ENCODE measurements around the gene OR2M7.
"Not testable (repeated sequence)": the region's sequence is repeated elsewhere in the genome, so short reads cannot be mapped to it uniquely, and the experiment has no call there.

The OR2M7 gene, protein sequence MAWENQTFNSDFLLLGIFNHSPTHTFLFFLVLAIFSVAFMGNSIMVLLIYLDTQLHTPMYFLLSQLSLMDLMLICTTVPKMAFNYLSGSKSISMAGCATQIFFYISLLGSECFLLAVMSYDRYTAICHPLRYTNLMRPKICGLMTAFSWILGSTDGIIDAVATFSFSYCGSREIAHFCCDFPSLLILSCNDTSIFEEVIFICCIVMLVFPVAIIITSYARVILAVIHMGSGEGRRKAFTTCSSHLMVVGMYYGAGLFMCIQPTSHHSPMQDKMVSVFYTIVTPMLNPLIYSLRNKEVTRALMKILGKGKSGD

DNA sequence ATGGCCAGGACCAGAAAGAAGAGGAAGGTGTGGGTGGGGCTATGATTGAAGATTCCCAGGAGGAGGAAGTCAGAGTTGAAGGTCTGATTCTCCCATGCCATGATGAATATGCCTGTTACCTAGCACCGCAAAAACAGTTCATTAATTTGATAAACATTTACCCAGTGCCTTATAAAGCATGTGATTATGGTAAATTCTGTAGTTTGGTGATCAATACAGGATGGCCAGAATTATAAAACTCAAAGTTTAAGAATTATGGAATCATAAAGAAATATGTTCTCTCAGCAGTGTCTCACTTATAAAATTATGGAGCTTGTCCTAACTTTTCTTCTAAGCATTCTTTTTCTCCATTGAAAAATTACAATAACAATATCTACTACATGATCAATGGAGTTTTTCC, at the start of gene OR2M7:
TSS of gene OR2M7 (minus strand) at position 101 of the 400 bp plus-strand sequence. CDS start at position 101, 0 bp downstream.
- no peak for DNase-seq

DNA sequence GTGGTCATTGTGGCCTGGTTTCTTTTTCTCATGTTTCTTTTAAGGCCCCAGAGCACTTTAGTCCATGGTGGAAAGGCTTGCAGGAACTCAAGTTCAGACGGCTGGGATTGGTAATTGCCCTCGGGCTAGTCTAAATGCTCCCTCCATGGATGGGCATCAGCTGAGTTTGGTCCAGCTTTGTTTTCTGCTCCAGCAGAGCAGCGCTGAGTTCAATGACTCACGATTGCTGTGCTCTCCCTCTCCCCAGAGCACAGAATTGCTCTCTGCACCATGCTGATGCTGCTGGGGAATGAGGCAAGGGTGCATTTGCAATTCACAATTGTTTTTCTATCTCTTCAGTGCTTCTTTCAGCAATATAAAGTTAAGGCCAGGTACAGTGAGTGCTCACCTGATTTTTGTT, 49.4 kb upstream of the OR2M7 start:
- no peak for DNase-seq

DNA sequence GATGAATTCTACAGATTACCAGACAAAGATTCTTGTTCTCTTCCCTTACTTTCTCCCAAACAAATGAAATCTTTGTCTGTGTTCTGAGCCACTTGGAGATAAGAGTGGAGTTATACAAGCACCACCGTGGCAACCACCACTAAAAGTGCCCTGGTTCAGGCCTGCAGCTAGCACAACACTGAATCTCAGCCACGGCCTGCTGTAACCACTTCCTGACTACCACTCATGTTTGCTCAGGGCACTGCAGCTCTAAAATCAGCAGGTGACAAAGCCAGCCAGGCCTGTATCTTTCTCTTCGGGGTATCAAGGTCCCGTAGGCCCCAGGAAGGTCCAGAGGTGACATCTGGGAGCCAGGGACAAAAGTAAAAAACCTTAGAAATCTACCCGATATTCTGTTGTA, 48.0 kb upstream of the OR2M7 start:
- no peak for DNase-seq

DNA sequence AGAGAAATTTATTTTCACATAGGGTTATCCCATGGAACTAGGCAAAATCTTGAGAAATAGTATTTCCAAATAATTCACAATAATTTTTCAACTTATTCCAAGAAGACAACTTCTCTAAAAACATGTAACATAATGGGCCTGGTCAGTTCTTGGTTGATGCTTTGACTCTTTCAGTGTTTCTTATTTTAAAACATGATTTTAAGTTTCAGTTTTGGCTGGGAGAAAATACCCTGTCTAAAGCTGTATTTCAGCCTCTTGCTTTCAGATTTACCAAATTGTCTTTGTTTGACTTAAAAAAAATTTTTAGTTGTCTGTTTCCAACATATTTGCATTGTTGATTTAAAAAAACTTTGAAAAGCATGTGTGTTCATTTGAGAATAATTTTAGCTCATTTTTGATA, 42.2 kb upstream of the OR2M7 start:
- no peak for DNase-seq

DNA sequence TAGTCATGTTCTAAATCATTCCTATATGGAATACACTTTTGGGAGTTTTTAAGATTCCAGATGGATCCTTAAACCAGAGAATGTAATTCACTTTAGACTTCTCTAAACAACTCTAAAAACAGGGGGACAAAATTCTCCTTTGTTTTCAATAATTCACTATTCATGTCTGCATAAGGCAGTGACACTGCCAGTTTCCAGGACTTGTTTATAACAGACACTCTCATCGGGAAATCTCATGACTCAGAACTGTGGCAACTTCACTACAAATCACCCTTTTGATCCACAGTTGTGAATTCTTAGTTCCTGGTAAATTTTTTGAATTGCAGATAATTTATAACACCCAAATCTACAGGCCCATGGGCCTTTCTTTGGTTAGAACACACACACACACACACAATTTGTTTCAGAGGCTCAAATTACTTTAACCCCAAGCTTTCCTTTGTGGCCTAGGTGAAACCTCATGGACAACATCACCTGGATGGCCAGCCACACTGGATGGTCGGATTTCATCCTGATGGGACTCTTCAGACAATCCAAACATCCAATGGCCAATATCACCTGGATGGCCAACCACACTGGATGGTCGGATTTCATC, 36.9 kb upstream of the OR2M7 start, which contains the start of gene OR2T4:
TSS of gene OR2T4 (plus strand) at position 545 of the 595 bp plus-strand sequence. CDS start at position 545, 0 bp downstream.
- peak in 1 of 2 donors; percentile 76 for DNase-seq

DNA sequence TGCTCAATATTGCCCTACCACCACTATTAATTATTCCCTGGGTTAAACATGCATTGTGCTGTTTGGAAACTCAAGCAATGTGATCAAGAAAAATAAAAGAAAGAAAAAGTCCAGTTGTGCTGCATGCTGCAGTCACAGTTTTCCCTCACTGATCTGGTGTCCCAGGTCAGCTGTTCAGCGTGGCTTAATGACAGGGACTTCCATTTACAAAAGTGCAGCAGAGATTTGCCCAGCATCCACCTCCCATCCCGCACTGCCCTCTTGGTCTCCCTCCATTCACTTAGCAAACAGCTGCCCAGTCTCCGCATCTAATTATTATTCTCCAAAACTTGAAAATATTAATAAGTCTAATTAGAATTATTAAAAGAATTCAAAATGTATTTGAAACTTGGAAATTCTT, 35.0 kb upstream of the OR2M7 start:
- peak in 1 of 2 donors; percentile 8 for DNase-seq

DNA sequence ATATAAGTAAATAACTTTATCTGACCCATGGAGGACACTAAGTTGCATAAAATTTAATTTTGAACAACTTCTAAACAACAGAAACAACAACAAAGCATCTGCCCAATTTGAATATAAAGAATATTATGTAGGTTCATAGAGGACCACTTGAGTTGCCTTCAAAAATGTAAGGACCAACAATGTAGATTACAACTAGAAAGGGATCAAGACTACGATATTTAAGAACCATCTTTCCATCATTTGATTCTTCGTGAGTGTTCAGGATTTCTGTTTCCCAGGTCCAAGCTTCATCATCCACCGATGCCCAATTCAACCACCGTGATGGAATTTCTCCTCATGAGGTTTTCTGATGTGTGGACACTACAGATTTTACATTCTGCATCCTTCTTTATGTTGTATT, 24.1 kb upstream of the OR2M7 start, which contains the start of gene OR14C36:
TSS of gene OR14C36 (plus strand) at position 301 of the 400 bp plus-strand sequence. CDS start at position 301, 0 bp downstream.
- no peak for DNase-seq

DNA sequence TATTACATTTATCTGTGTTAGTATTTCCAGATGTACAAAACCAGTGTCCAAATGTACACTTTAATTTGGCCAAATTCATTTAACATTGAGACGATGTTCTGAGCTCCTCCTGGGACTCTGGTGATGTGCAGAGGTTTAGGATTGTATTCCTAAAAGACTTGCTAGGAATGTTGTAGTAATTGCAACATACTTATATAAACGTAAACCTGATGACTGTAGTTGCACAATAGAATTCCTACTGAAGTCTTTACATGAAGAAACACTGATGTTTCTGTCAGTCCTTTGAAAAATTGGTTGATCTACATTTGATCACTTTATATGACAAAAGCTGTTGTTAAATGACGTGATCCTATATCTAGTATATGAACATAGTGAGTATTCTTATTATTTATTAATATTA, 19.1 kb upstream of the OR2M7 start:
- no peak for DNase-seq

DNA sequence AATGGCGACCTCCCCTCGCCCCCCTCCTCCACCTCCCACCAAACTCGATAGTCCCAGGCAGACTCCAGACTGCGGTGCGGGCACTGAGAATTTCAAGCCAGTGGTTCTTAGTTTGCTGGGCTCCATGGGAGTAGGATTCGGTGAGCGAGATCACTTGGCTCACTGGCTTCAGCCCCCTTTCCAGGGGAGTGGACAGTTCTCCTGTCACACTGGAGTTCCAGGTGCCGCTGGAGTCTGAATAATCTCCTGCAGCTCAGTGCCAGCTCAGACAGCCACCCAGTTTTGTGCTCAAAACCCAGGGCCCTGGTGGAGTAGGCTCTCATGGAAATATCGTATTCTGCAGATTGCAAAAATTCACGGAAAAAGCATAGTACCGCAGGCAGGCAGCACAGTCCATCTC, 7.6 kb downstream of the OR2M7 start:
- DNase-seq: no peak

DNA sequence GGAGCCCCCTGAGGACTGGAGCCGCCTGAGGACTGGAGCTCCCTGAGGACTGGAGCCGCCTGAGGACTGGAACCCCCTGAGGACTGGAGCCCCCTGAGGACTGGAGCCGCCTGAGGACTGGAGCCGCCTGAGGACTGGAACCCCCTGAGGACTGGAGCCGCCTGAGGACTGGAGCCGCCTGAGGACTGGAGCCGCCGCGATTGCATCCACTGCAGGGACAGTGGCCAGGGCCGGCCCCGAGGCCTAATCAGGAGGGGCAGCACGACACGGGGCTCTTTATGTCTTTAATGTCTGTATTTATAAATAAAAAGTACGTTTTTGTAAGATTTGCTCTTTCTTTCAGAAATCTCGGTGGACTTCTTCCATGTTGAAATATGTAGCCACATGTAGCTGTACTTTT, 17.6 kb downstream of the OR2M7 start:
- not testable (repeated sequence) for DNase-seq

DNA sequence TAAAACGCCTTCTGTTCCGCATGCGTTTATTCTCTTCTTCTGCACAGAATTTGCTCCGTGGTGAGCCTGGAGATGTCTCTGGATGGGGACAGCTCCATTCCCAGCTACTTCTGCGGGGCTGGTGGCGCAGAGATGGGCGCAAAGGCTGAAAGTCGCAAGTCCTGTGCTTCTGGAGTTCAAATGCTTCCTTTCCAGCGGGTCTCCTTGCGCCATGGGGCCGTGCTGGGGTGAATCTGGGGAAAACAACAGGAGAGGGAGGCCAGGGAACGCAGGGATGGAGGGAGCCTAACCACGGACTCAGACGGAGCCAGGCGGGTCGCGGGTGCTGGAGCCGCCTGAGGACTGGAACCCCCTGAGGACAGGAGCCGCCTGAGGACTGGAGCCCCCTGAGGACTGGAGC, 18.3 kb downstream of the OR2M7 start:
- no peak for DNase-seq

DNA sequence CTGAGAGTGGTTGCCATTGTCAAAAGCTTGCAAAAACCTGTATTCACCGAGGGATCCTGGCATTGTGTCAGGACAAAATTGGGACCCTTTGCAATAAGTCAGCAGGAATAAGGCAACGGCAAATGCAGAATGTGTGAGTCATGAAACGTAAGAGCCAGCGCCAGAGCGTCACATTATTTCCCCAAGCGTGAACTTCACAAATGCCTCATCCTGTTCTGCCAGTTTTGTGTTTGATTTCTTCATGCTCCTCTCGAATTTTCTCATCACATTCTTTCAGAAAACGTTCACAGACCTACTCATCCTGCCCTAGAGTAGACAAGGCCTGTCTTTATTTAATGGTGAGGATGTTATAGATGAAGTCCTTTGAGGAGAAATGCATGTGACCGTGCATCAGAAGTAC, 18.7 kb downstream of the OR2M7 start:
- not testable (repeated sequence) for DNase-seq

DNA sequence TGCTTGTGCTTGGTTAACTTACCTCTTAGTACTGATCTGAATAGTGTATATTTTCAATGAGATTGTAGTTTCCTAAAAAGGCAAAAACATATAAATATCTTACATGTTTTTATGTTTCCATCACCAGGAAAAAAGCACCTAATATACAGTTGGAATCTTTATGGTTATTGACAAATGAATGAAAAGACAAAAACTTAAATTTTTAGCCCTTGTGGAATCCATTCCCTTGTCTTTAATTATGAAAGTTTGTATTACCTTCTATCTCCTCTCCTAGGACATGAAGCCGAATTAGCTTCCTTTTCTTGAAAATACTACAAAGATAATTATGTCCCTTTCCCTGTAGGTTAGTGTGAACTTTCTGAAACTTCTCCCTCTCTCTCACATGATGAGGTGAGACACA, 21.0 kb downstream of the OR2M7 start, which contains the start of gene OR2T12:
TSS of gene OR2T12 (minus strand) at position 101 of the 400 bp plus-strand sequence. CDS start 7,846 bp downstream, outside the sequence.
- no peak for DNase-seq

DNA sequence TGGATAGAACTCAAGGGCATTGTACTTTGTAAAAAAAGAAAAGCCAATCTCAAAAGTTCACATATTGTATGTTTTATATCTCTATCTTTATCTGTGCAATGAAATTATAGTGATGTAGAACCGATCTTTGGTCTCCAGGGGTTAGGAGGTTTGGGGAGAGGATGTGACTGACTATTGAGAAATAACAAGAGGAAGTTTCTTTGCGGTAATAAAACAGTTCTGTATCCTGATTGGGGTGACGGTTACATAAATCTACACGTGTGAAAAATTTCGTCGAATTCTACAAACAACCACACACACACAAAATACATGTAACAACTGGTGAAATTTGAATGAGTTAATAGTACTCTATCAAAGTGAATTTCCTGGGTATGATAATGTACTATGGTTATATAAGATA, 36.0 kb downstream of the OR2M7 start:
- DNase-seq: no peak

DNA sequence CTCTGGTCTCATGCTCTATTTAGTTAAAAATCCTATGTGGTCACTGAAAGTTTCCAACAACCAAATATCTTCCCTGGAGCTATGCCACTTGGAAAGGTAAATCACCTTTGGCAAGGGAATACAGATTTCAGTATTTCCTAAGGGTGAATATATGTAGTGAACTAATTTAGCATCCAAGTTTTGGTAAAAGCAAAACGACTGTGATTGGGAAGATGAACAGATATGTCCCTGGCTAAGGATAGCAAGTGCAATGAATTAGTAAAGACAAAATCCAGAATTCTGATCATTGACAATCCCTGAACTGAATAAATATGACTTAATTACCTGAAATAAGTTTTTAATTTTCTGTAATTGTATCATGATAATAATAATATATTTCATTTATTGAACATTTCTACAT, 46.5 kb downstream of the OR2M7 start, which contains the start of gene OR2T33:
TSS of gene OR2T33 (minus strand) at position 101 of the 400 bp plus-strand sequence. CDS start 4,162 bp downstream, outside the sequence.
- DNase-seq: no peak
